ENCODE measurements around the gene APOBEC4.

- TF ChIP-seq RFX5 (IDR thresholded peaks at IDR 0.05; ENCODE audit: low read depth, low read length) (no peak), MYC (IDR thresholded peaks at IDR 0.05; ENCODE audit: low read depth, low read length) (no peak), MYC (CRISPR knock-in tag; IDR thresholded peaks at IDR 0.05; ENCODE audit: borderline replicate concordance, low read depth) (no peak), SREBF1 (IDR thresholded peaks at IDR 0.05; ENCODE audit: borderline replicate concordance, low read depth, low read length) (no peak), RAD21 (CRISPR knock-in tag; conservative IDR thresholded peaks at IDR 0.05 in 1 of 2, IDR thresholded peaks at IDR 0.05 in 1 of 2) (no peak), CTCF (IDR thresholded peaks at IDR 0.05 in 2 of 3, conservative IDR thresholded peaks at IDR 0.05 in 1 of 3; ENCODE audit: insufficient read depth in 2 of 3, low read depth in 1 of 3, low read length in 3 of 3) (no peak), RBBP5 (IDR thresholded peaks at IDR 0.05; ENCODE audit: borderline replicate concordance, insufficient read depth, low read length, poor library complexity, severe bottlenecking) (no peak), BCOR (IDR thresholded peaks at IDR 0.05) (no peak)
- TF ChIP-seq, protein P1, sequence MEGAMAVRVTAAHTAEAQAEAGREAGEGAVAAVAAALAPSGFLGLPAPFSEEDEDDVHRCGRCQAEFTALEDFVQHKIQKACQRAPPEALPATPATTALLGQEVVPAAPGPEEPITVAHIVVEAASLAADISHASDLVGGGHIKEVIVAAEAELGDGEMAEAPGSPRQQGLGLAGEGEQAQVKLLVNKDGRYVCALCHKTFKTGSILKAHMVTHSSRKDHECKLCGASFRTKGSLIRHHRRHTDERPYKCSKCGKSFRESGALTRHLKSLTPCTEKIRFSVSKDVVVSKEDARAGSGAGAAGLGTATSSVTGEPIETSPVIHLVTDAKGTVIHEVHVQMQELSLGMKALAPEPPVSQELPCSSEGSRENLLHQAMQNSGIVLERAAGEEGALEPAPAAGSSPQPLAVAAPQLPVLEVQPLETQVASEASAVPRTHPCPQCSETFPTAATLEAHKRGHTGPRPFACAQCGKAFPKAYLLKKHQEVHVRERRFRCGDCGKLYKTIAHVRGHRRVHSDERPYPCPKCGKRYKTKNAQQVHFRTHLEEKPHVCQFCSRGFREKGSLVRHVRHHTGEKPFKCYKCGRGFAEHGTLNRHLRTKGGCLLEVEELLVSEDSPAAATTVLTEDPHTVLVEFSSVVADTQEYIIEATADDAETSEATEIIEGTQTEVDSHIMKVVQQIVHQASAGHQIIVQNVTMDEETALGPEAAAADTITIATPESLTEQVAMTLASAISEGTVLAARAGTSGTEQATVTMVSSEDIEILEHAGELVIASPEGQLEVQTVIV (CRISPR knock-in tag; IDR thresholded peaks at IDR 0.05; ENCODE audit: borderline replicate concordance) = no peak
Measured at GRCh38 chr1:183636783-183637182, 16.3 kb downstream of the APOBEC4 start.
